Gastroesophageal sphincter (tissue), 3 donors: ENCODE results near the gene IL2RA.

Experiments used
- EP300 ChIP-seq: sonication (generic); formaldehyde crosslinking; IDR thresholded peaks from one replicate; pipeline ENCODE4 v1.6.1; 2017; ENCODE audit warnings: antibody characterized with exemption, mild to moderate bottlenecking
- POLR2A ChIP-seq, 2 donors: fragments of 450-650 bp; IDR thresholded peaks; one replicate each; pipeline ENCODE4 v1.6.1; 2017; ENCODE audit warnings: antibody characterized with exemption in 2 of 2, mild to moderate bottlenecking in 2 of 2, moderate library complexity in 1 of 2
- POLR2AphosphoS5 ChIP-seq: sonication (generic); formaldehyde crosslinking; IDR thresholded peaks from one replicate; pipeline ENCODE4 v1.6.1; 2017; ENCODE audit warnings: antibody characterized with exemption
- TF ChIP-seq, protein P1 (sequence below), 4 experiments: fragments of 200-600 bp in 2 of 4; fragments of 450-650 bp in 2 of 4; sonication (generic) in 1 of 4; IDR thresholded peaks; one replicate each; pipeline ENCODE4 v1.5.1; 2017 to 2019; ENCODE audit warnings: antibody characterized with exemption in 4 of 4, mild to moderate bottlenecking in 2 of 4, moderate library complexity in 2 of 4

DNA sequence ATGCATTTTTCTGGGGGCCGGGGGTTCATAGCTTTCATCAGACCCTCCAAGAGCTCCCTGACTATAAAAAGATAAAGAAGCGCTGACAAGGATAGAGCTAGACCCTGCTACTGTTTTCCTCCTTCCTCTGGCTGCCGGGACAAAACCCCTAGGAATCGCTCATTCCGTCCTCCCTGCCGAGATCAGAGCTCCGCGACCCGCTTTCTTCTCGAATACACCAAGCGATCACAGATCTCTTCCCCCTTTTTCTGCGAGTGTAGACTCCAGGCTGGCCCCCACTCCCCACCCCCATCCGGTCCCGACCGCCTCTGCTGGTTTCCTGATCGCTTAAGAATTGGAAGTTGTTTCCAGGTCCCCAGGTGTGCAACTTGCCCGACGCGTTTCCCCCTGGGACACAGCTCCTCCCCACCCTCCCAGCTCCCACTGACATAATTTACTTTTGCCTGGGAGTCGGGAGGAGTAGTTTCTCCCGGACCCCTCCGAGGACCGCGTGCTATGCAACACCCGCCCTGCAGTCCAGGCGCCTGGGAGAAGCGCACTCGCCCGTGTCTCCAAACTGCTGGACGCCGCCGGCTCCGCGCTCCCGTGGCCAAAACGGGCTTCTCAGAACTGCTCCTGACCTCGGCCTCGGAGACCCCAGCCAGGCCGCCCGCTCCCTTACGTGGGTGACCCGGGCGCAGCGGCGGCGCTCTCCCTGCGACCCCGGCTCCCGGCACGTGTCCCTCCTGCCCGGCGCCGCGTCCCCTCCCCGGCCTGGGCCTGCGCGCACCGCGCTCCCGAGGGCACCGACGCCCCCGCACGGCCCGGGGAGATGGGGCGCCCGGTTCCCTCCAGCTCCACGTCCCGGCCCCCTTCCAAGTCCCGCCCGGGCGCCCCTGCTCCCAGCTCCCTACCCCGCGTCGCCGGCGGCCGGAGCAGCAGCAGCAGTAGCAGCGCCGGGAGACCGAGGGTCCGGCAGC is 85.4 kb downstream of the IL2RA start:
- TF ChIP-seq, protein P1, sequence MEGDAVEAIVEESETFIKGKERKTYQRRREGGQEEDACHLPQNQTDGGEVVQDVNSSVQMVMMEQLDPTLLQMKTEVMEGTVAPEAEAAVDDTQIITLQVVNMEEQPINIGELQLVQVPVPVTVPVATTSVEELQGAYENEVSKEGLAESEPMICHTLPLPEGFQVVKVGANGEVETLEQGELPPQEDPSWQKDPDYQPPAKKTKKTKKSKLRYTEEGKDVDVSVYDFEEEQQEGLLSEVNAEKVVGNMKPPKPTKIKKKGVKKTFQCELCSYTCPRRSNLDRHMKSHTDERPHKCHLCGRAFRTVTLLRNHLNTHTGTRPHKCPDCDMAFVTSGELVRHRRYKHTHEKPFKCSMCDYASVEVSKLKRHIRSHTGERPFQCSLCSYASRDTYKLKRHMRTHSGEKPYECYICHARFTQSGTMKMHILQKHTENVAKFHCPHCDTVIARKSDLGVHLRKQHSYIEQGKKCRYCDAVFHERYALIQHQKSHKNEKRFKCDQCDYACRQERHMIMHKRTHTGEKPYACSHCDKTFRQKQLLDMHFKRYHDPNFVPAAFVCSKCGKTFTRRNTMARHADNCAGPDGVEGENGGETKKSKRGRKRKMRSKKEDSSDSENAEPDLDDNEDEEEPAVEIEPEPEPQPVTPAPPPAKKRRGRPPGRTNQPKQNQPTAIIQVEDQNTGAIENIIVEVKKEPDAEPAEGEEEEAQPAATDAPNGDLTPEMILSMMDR (IDR thresholded peaks at IDR 0.05), result no peak
- TF ChIP-seq POLR2AphosphoS5 (no peak), POLR2A (IDR thresholded peaks at IDR 0.05) (no peak), EP300 (no peak)
